LNCAP (cell line): ENCODE data around the gene KRT7.

ENCODE experiments used
- TF ChIP-seq, protein P1 (sequence below): fragments of 450-650 bp; IDR thresholded peaks from 2 replicates; pipeline ENCODE4 v1.5.1; 2017; ENCODE audit warnings: mild to moderate bottlenecking

Gene KRT7

GRCh38 chr12:52263761-52264434 lies 30.9 kb downstream of the KRT7 start:
- TF ChIP-seq, protein P1, sequence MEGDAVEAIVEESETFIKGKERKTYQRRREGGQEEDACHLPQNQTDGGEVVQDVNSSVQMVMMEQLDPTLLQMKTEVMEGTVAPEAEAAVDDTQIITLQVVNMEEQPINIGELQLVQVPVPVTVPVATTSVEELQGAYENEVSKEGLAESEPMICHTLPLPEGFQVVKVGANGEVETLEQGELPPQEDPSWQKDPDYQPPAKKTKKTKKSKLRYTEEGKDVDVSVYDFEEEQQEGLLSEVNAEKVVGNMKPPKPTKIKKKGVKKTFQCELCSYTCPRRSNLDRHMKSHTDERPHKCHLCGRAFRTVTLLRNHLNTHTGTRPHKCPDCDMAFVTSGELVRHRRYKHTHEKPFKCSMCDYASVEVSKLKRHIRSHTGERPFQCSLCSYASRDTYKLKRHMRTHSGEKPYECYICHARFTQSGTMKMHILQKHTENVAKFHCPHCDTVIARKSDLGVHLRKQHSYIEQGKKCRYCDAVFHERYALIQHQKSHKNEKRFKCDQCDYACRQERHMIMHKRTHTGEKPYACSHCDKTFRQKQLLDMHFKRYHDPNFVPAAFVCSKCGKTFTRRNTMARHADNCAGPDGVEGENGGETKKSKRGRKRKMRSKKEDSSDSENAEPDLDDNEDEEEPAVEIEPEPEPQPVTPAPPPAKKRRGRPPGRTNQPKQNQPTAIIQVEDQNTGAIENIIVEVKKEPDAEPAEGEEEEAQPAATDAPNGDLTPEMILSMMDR = no peak

DNA sequence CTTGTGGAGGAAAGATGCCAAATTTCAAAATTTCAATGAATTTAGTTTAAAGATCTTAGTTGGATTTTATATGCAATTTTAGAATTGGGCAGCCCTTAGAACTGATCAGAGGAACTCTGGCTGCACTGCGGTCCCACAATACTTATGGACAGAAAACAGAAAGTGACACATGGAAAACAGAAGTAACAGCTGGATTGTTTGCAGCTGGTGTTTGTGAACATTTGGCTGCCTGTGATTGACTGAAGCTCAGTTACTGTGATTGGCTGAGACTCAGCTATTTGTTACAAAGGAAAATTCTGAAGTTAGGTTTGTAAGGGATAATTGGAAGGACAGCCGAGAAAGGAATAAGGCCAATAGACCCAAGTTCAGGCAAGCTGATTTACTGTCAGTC lies 31.4 kb downstream of the KRT7 start:
- TF ChIP-seq, protein P1 = no peak

DNA sequence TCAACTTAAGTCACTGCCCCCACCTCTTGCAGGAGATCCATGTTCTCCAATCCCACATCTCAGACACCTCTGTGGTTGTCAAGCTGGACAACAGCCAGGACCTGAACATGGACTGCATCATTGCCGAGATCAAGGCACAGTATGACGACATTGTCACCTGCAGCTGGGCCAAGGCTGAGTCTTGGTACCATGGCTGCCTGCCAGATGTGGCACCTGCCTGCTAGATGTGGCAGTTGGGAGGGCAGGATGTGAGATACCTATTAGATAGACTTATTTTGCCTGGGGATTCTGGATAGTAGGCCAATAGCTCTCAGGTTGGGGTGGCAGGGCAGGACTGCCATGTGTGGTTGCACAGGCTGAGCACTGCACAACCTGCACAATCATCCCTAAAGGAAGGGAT lies 33.5 kb downstream of the KRT7 start:
- TF ChIP-seq, protein P1 = no peak

- TF ChIP-seq, protein P1 = no peak
These were observed 34.2 kb downstream of the KRT7 start for GRCh38 chr12:52267266-52267665.

GRCh38 chr12:52267699-52268098 lies 34.7 kb downstream of the KRT7 start:
- TF ChIP-seq, protein P1 = no peak

DNA sequence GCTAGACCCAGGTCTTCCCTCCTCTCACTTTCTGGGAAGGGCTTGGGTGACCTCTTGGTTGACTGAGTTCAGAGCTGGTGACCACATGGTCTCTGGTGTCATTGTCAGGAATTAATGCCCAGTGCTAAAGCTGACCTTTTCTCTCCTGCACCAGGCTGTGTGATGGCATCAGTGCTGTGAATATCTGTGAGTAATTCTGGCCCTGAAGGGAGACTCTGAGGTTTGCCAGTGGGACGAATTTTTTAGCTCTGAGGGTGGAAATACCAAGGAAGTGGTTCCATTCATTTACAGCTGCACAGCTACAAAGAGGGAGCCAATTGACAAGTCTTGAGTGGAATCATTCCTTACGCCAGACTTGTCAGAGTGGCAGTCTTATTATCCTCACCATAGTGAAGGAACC lies 35.2 kb downstream of the KRT7 start:
- TF ChIP-seq, protein P1 = no peak

- TF ChIP-seq, protein P1 = no peak
These were observed 37.6 kb downstream of the KRT7 start for GRCh38 chr12:52270541-52271070.

DNA sequence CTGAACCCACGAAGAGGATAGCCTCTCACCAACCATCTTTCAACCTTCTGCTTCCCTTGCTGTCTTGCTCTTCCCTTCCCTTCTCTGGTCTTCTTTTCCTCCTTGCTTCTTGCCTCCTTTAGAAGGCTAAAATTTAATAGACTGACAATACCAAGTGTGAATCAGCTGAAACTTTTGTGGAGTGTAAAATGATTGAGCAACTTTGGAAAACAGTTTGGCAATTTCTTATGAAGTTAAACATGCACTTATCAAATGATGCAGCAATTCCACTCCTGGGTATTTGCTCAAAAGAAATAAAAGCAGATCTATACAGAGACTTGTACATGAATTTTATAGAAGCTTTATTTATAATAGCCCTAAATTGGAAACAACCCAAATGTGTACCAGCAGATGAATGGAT lies 38.1 kb downstream of the KRT7 start:
- TF ChIP-seq, protein P1 = no peak
